KOPT-K1 (cell line): ENCODE data around the gene SMCO3.
"Not testable (repeated sequence)": the region's sequence is repeated elsewhere in the genome, so short reads cannot be mapped to it uniquely, and the experiment has no call there.

Experiments used
- H3K27ac ChIP-seq: fragments of 200-600 bp; sonication (generic); 2 replicates; pipeline ENCODE4 v1.5.1; 2016; ENCODE audit warnings: antibody characterized with exemption, mild to moderate bottlenecking, low read depth, low read length; ENCODE audit not compliant: poor library complexity, severe bottlenecking
- H3K36me3 ChIP-seq: fragments of 200-600 bp; sonication (generic); 2 replicates; pipeline ENCODE4 v1.5.1; 2017; ENCODE audit warnings: antibody characterized with exemption, mild to moderate bottlenecking, low read length, moderate library complexity; ENCODE audit not compliant: insufficient read depth
- H3K9me3 ChIP-seq: fragments of 200-600 bp; sonication (generic); 2 replicates; pipeline ENCODE4 v1.5.1; 2017; ENCODE audit warnings: antibody characterized with exemption, low read length, mild to moderate bottlenecking; ENCODE audit not compliant: insufficient read depth, poor library complexity, severe bottlenecking

The SMCO3 gene

GRCh38 chr12:14774074-14774905 lies 39.7 kb downstream of the SMCO3 start:
- Histone ChIP-seq H3K27ac (no peak overlapping the region), H3K9me3 (no peaks in the 10 kb centered on the region)

GRCh38 chr12:14773685-14774073 lies 40.3 kb downstream of the SMCO3 start:
- Histone ChIP-seq H3K27ac (no peak overlapping the region), H3K36me3 (no peaks in the 10 kb centered on the region), H3K9me3 (no peaks in the 10 kb centered on the region)

More at GRCh38 chr12:14774074-14774905, 39.7 kb downstream of the SMCO3 start:
- H3K36me3 ChIP-seq, result no peaks in the 10 kb centered on the region

- Histone ChIP-seq H3K27ac (no peak overlapping the region), H3K36me3 (no peaks in the 10 kb centered on the region), H3K9me3 (no peaks in the 10 kb centered on the region)
These were observed 41.0 kb downstream of the SMCO3 start for GRCh38 chr12:14772946-14773345.

GRCh38 chr12:14771651-14772137 lies 42.3 kb downstream of the SMCO3 start:
- H3K27ac ChIP-seq, result peak overlapping the region; percentile 93

GRCh38 chr12:14770496-14771461 lies 43.2 kb downstream of the SMCO3 start:
- Histone ChIP-seq H3K27ac (peak overlapping the region; percentile 93), H3K9me3 (no peaks in the 10 kb centered on the region), H3K36me3 (peaks cover 19% of the 10 kb centered on the region)

More at GRCh38 chr12:14771651-14772137, 42.3 kb downstream of the SMCO3 start:
- peaks cover 12% of the 10 kb centered on the region for H3K36me3 ChIP-seq
- H3K9me3 ChIP-seq, result no peaks in the 10 kb centered on the region

GRCh38 chr12:14769969-14770495 lies 44.0 kb downstream of the SMCO3 start:
- Histone ChIP-seq H3K9me3 (peaks cover 5% of the 10 kb centered on the region), H3K36me3 (peaks cover 23% of the 10 kb centered on the region), H3K27ac (peak overlapping the region; percentile 93)

GRCh38 chr12:14769466-14769968 lies 44.5 kb downstream of the SMCO3 start:
- peaks cover 23% of the 10 kb centered on the region for H3K36me3 ChIP-seq
- H3K27ac ChIP-seq, result peak overlapping the region; percentile 93
- H3K9me3 ChIP-seq, result peaks cover 5% of the 10 kb centered on the region

GRCh38 chr12:14768823-14769405 lies 45.1 kb downstream of the SMCO3 start:
- peaks cover 5% of the 10 kb centered on the region for H3K9me3 ChIP-seq
- H3K36me3 ChIP-seq, result peaks cover 23% of the 10 kb centered on the region
- no peak overlapping the region for H3K27ac ChIP-seq

GRCh38 chr12:14767617-14768016 lies 46.4 kb downstream of the SMCO3 start:
- H3K27ac ChIP-seq, result no peak overlapping the region
- H3K9me3 ChIP-seq, result peaks cover 5% of the 10 kb centered on the region
- peaks cover 23% of the 10 kb centered on the region for H3K36me3 ChIP-seq

GRCh38 chr12:14766649-14767215 lies 47.2 kb downstream of the SMCO3 start:
- Histone ChIP-seq H3K36me3 (peaks cover 23% of the 10 kb centered on the region), H3K27ac (no peak overlapping the region), H3K9me3 (peaks cover 8% of the 10 kb centered on the region)

GRCh38 chr12:14766020-14766419 lies 48.0 kb downstream of the SMCO3 start:
- not testable (repeated sequence) for H3K27ac ChIP-seq
- peaks cover 15% of the 10 kb centered on the region for H3K9me3 ChIP-seq
- peaks cover 23% of the 10 kb centered on the region for H3K36me3 ChIP-seq

- Histone ChIP-seq H3K27ac (no peak overlapping the region), H3K9me3 (peaks cover 21% of the 10 kb centered on the region), H3K36me3 (peaks cover 23% of the 10 kb centered on the region)
These were observed 48.6 kb downstream of the SMCO3 start for GRCh38 chr12:14765398-14765797.

- H3K27ac ChIP-seq, H3K36me3 ChIP-seq: not testable (repeated sequence)
- H3K9me3 ChIP-seq, result peaks cover 24% of the 10 kb centered on the region
These were observed 54.2 kb downstream of the SMCO3 start for GRCh38 chr12:14759711-14760280.
